Dedifferentiated amniotic fluid mesenchymal stem cell (primary cell): Measurements from ENCODE around the gene DST.
"Not testable (repeated sequence)": the region's sequence is repeated elsewhere in the genome, so short reads cannot be mapped to it uniquely, and the experiment has no call there.

Experiments used
- DNase-seq: peaks from one replicate; pipeline ENCODE4 v3.0.0-alpha.2; 2016; ENCODE audit errors: extremely low spot score

DST gene

DNA sequence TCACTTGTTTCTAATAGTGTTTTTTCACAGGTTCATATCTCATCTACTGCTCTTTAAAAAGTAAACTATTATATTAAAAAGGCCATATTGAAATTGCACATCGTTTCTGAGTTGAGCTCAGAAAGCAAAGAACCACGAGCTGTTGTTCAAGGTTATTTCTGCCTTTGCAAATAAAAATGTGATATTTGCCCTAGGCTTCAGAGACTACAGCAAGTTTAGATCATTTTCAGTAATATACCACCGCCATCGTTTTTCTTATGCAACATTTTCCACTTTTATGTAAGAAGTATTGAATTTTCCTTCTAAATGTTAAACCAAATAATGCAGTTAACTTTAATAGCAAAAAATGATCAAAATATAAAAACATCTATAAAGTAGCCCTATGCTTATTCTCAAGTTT is 71.1 kb downstream of the DST start:
- DNase-seq = no peak

DNA sequence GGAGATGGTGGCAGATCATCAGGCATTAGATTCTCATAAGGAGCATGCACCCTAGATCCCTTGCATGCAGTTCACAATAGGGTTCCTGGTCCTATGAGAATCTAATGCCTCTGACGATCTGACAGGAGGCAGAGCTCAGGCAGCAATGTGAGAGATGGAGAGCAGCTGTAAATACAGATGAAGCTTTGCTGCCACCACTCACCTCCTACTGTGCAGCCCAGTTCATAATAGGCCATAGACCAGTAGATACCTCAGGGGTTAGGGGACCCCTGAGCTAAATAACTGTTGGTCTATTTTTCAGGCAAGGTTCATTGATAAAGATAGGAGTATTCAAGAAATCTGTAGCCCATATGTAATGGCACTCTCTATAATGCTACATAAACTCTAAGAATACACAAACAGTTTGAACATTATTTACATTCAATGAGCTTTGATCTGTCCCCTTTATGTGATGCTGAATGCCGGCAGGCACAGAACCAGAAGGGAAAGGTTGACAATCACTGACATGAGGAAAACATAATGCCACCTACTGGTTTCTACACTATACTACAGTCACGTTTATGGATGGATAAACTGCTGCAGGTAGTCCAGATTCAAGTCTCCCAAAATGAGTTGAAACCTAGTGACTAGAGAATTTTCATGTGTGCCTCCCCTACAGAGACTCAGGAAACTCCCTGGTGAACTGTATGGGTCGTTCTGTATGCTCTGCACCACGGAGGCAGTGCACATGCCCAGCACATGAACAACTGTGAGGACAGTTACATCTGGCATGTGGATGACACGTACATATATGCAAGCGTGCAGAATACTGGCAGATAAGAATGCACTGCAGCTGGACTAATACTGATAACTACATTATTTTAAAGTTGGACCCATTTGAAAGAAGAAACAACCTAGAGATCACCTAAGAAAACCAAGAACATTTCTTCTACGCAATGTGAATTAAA is 72.0 kb downstream of the DST start:
- peak; percentile 22 for DNase-seq

- DNase-seq = peak; percentile 7
Observed at GRCh38 chr6:56567501-56567900, 75.2 kb downstream of the DST start.

- DNase-seq = not testable (repeated sequence)
Observed at GRCh38 chr6:56562730-56563129, 80.0 kb downstream of the DST start.

- DNase-seq = no peak
Observed at GRCh38 chr6:56556751-56557540, 85.7 kb downstream of the DST start.

- DNase-seq = no peak
Observed at GRCh38 chr6:56555438-56555872, 87.2 kb downstream of the DST start.

DNA sequence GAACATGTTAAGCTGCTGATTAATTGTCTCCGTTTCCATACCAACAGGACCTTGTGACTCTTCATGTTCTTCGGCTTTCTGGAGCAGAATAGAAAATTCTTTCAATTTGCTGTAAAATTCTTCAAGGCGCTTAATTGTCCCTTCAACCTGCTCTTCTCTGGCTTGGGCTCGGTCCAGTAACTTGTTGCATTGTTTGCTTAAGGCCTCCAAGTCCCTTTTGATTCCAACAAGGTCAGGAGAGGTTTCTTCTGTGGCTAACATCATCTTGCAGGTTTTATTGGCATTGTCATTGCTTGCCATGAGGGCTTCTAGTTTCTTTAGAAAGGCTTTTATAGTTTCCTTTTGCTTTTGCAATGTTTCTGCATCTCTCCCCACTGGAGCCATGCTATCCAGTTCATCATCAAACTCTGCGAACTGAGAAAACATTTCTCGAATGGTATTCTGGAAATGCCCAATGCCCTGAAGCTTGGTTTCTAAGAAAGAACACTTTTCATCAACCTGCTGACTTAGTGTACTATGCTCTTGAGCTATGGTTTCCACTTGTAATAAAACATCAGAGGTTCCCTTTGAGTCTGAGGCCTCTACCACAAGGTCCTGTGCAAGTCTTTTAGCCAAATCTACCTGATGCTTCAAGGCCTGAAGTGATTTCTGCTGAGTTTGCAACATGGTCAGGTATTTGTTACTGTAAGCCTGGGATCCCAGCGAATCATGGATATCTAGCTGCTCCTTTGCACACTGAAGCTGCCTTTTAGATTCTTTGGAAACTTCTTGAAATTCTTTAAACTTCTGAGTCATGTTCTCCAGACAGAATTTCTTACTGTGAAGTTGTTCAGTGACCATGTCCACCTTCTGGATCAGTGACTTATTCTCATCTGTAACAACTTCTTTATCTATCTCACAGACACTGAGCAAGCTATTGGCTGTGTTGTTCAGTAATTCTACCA is 90.2 kb downstream of the DST start:
- peak; percentile 24 for DNase-seq

DNA sequence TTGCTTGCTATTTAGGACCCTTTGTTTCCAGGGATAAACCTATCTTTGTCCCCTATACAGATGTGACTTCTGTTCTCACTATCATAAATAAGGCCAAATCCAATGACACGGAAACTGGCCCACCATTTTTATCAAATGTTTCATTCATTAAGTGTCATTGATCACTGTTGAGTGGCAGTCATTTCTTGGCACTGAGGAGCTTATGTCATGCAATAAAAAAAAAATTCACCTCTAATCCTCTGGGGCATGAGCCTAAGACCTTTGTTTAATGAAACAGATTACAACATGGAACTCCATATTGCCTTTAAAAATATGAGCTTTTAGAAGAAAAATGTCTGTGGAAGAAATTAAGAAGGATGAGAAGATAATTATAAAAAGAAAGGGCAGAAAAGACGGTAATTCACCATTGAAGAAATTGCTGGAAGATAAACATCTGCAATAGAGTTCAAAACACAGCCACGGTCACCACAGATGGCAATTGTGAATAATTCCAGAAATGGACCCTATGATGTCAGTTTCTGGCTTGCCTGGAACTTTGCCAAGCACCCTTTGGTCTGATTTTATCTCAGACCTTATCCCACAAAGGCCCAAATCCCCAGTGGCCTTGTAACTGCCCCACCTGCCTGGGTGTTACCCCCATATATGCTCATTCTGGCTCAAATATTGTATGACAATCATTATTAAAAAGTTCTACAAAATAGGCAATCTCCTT is 91.1 kb downstream of the DST start:
- no peak for DNase-seq

GRCh38 chr6:56550301-56550700 is 92.4 kb downstream of the DST start:
- DNase-seq = no peak

DNA sequence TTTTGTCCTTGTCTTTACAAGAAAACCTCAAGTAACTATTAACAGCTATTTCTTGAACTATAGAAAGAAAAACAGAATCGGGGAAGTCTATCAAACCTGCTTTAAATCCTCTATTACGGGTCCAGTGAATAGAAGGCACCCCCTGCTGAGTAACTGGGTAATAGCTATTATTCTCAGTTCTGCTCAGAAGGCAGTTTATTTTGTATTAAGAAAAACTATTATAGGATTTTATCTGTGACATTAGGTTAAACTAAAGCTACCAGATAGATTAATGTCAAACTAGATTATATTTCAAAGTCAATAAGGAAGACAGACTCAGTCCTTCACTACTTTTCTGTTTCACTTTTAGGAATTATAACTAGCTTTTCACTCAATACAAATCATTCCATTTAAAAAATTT is 93.7 kb downstream of the DST start:
- DNase-seq = no peak

DNA sequence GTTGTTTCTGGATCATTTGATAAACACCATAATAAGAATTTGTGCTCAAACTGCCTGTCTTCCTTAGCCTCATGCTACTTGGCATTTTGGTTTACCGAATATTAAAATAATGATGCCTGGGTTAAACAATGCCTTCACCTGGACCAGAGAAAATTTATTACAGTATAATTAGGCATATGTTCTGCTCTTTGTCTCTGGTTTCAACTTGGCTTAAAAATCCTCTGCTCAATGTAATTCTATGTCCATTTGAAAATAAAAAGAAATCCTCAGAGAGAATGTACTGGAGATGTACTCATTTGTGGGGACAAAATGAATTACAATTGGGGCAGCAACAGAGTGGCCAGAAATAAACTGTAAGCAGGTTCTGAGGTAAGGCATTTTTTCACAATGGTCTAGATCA is 95.0 kb downstream of the DST start:
- DNase-seq = no peak

- DNase-seq = peak; percentile 98
Observed at GRCh38 chr6:56542364-56543331, 100.0 kb downstream of the DST start.

GRCh38 chr6:56541741-56542360 is 100.8 kb downstream of the DST start:
- no peak for DNase-seq

DNA sequence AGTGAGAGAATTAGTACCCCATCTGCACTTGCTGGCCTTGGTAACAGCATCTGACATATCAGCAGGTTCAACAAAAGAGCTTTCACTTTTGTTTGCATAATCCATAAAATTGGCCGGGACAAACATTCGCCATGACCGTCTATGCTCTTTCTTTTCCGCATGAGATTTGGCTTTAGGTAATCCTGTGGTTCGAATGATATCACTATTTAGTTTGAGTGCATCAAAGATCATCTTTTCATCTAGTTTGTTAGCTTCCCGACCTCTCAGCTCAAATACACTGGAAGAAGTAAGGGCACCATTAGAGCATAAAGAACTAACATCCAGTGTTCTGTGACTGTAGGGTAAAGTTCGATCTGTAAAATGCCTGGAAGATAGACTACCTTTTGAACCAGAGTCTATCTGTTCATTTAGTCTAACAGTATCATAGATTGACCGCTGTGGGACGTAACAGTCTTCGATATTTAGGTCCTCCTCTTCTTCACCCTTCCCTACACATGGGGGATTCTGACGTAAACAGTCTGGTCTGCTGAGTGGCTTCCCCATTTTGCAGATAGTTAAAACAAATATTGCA is 101.6 kb downstream of the DST start:
- no peak for DNase-seq

DNA sequence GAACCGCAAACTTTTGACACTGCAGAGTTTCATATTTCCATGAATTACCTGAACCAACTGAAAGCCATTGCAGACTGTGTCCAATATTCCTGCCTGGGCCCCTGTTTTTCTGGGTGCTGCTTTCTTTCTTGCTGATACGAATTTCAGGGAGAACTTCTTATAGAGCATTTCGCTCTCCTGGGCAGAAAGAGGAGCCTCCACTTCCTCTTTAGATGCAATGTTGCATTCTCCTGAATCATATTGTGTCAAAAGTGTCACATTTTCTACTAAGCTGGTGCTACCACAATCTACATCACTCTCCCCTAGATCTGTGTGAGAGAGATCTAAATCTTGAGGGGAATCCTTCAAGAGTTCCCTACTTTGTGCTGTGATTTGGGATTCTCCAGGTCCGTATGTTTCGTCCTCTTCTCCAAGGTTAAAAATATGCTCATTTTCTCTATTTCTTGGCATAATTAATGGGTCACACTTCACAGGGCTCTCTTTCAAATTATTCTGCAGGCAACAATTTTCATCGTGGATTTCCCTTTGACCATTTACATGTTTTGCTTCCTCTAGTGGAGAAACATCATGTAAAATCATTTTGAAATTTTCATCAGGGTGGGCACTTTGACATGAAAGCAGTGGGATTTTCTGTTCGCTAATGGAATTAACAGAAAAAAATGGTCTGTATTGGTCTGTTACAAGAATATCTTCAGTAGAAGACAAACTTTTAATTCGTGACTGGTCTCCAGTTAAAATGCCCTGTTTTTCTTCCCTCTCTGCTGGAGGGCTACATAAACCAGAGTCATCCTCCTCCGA is 102.3 kb downstream of the DST start:
- DNase-seq = no peak

DNA sequence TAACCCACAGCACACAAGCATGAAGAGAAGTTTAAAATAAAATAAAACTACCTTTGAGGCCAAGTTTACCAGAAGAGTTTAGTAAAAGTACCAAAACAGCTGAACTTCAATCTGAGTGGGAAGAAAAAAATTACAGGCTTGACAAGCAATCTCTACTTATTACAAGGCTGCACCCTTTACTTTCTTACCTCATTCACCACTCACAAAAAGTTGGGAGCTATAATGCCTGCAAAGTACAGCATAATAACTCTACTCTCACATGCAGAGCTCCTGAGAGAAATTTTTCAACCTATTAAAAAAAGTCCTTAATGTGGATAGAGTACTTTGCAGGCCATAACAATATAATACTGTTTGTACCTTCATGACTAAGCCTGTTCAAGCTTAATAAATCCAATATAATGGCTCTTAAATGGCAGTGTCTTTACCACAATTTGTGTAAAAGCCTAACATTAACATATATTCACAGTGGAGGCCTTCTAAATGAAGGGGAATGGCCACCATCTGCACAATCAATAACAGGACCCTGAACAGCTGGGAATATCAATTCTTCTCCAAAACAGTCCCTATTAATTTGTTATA is 103.1 kb downstream of the DST start:
- DNase-seq = no peak

DNA sequence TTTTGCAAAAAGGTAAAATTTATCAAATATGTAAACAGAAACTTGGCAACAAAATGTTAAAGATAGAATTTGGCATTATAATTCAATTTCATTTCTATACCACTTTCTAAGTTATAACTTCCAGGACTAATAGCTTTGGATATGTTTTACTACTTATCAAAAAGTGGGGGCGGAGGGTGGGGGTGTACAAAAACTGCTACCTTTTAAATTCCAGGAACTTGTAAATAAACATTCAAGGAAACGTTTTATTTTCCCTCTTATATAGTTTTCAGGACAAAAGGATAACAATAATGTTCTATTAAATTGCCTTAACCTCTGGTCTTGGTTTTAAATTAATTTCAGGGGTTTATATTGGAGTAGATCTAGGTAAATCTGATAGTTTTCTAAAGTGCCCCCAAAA is 103.8 kb downstream of the DST start:
- no peak for DNase-seq

GRCh38 chr6:56537223-56537770 is 105.4 kb downstream of the DST start:
- DNase-seq = no peak
